Posterior vena cava (tissue), 2 donors: ENCODE results near the gene ZER1. TPM values are rescaled to one million over a fixed set of nuclear protein-coding genes. Genes with fewer than 3 reads are reported as not detected.

Experiments
- DNase-seq: peaks from one replicate; pipeline ENCODE4 v3.0.0-alpha.2; 2020; ENCODE audit warnings: low spot score
- intact Hi-C, 2 donors: fragments of 100-400 bp; cut with DNase I; formaldehyde crosslinking; loops; one replicate each; pipeline versions ENCODE4 v1.14.1 to v1.14.2; 2022 to 2023
- total RNA-seq, 2 donors: library from RNA; stranded (reverse); fragmentation: NEBNext Ultra II Directional; extraction: Animal tissue kit (Norgen Biotek cat#: 25700); gene quantifications; one replicate each; pipeline ENCODE4 v1.2.1, GENCODE V29; 2021
- donor health status: DM: yes; HTN: yes; CAD: no.
- donor health status: DM: yes; HTN: yes; CAD: no.

Gene ZER1
- total RNA-seq, 2 donors from 2014 or later = 28.1 to 28.9 TPM

DNA sequence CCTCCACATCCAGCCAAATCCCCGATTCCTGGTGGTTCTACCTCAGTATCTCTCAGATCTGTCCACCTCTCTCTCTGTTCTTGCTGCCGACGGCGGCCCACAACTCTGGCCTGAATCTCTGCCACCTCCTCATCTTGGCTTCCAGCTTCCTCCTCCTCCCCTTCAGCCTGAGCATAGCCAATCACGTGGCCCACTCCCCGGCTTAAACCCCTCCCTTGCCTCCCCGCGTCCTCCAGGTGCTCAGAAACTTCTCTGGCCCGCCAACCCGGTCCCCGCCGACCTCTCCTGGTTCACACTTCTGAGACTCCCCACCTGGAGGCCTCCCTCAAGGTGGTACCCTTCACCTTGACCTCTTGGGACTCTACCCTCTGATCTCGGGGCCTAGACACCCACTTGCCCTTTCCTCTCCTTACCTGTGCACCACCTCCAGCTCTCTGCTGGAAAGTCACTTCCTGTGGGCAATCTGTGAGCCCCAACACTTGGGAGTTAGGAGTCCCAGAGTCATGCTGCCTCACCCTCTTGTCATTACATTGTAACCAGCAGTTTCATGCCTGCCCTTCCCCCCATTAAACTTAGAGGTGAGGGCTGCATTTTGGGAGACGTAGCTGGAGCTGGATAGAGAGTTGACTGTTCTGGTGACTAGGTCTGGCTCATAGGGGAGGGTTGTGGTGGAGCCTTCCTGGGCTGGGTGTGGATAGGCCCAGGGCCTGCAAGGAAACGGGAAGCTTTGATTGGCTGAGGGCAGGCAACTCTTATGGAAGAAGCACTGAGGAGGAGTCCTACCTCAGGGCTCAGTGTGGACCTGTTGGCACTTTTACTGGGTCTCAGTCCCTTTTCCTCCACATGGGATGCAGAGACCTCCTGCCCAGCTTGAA is 87.2 kb downstream of the ZER1 start:
- intact Hi-C loops = no loop called here
- DNase-seq = peak; percentile 91

DNA sequence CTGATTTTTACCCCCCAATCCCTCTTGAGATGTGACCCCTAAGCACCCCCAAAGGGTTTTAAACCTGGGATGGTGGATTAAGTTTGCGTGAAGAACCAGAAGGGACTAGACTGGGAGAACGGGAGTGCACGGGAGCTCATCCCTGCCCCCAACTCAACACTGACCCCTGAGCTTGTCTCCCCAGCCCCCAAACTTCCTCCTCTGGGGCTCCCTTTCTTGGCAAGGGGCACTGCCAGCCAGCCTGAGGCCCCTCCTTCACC is 87.7 kb downstream of the ZER1 start:
- intact Hi-C loops = no loop called here
- no peak for DNase-seq

DNA sequence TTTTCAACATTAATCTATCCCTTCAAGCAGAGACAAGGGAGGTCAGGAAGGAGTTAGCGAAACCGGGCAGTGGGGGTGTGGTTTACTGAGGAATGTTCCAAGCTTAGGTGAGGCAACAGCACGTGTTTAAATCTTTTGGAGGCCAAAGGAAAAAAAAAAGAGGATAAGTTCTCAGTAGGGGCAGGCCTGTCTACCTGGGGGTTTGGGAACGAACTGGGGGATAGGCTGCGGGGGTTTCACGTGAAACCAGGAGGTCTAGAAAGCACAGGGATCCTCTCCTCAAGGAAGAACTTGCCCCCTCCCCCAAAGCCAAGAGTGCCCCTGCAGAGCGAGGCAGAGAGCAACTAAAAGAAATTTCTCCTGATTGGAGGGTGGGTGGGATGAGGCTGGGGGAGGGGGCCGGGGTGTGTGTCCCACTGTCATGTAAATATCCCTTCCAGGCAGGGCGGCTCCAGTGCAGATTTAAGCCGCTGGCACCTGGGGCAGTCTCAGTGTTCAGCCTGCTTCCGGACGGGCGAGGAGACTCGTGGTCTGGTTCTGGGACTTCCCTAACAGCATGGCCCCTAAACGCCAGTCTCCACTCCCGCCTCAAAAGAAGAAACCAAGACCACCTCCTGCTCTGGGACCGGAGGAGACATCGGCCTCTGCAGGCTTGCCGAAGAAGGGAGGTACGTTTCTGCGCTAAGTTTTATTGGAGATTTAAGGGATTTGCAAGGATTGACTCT is 88.2 kb downstream of the ZER1 start:
- intact Hi-C loops = no loop called here
- DNase-seq = peak; percentile 84

Other genes starting within 250 kb of the ZER1 start
- gene SPTAN1, start 219.3 kb downstream of the ZER1 start, total RNA-seq = 100 to 1,000 TPM; 328 to 409 TPM
- gene DYNC2I2, start 115.1 kb downstream of the ZER1 start, total RNA-seq = 10 to 100 TPM; 18.1 to 19.4 TPM
- 100 to 1,000 TPM; 189 to 240 TPM for gene SET, start 82.7 kb downstream of the ZER1 start, total RNA-seq
- gene PKN3, start 69.4 kb downstream of the ZER1 start, total RNA-seq = 10 to 100 TPM in 1 of 2 donors, 1 to 10 TPM in 1; 8.8 to 11.4 TPM
- gene ZDHHC12, start 47.8 kb downstream of the ZER1 start, total RNA-seq = 1 to 10 TPM; 8.3 to 8.6 TPM
- 10 to 100 TPM; 19.2 to 21.3 TPM for gene TBC1D13, start 15.3 kb upstream of the ZER1 start, total RNA-seq
- 10 to 100 TPM; 15.8 to 16.6 TPM for gene ENDOG, start 46.6 kb upstream of the ZER1 start, total RNA-seq
- 10 to 100 TPM; 23.3 to 24.8 TPM for gene SPOUT1, start 57.9 kb upstream of the ZER1 start, total RNA-seq
- gene KYAT1, start 110.0 kb upstream of the ZER1 start, total RNA-seq = 1 to 10 TPM; 5.1 to 5.5 TPM
- gene LRRC8A, start 110.2 kb upstream of the ZER1 start, total RNA-seq = 10 to 100 TPM; 49.1 to 58.3 TPM
- gene PHYHD1, start 149.1 kb upstream of the ZER1 start, total RNA-seq = 10 to 100 TPM; 11.4 to 24.8 TPM
- 1 to 10 TPM; 9.0 to 10.0 TPM for gene DOLK, start 175.7 kb upstream of the ZER1 start, total RNA-seq
- gene NUP188, start 175.8 kb upstream of the ZER1 start, total RNA-seq = 10 to 100 TPM; 33.2 to 34.1 TPM